Endothelial cell (in vitro differentiated cells): Measurements from ENCODE around the gene MYO5A. TPM values are rescaled to one million over a fixed set of nuclear protein-coding genes. Genes with fewer than 3 reads are reported as not detected.

Source experiments
- DNase-seq: peaks from one replicate; pipeline ENCODE4 v3.0.0; 2021; ENCODE audit warnings: low spot score
- H3K27ac Mint-ChIP-seq: one replicate; pipeline ENCODE4 v1.8.0; 2021; ENCODE audit warnings: mixed read lengths, inconsistent platforms; ENCODE audit not compliant: unreplicated experiment
- H3K27me3 Mint-ChIP-seq: one replicate; pipeline ENCODE4 v1.8.0; 2021; ENCODE audit warnings: mild to moderate bottlenecking, moderate library complexity, mixed read lengths, inconsistent platforms; ENCODE audit not compliant: unreplicated experiment
- H3K36me3 Mint-ChIP-seq: one replicate; pipeline ENCODE4 v1.8.0; 2021; ENCODE audit warnings: mild to moderate bottlenecking, low read depth, mixed read lengths, inconsistent platforms; ENCODE audit not compliant: unreplicated experiment
- H3K4me1 Mint-ChIP-seq: one replicate; pipeline ENCODE4 v1.8.0; 2021; ENCODE audit warnings: mild to moderate bottlenecking, mixed read lengths, inconsistent platforms; ENCODE audit not compliant: unreplicated experiment
- H3K4me3 Mint-ChIP-seq: one replicate; pipeline ENCODE4 v1.8.0; 2021; ENCODE audit warnings: mild to moderate bottlenecking, mixed read lengths, inconsistent platforms; ENCODE audit not compliant: unreplicated experiment
- H3K9me3 Mint-ChIP-seq: one replicate; pipeline ENCODE4 v1.8.0; 2021; ENCODE audit warnings: mixed read lengths, inconsistent platforms; ENCODE audit not compliant: unreplicated experiment
- CTCF ChIP-seq: fragments of 200-600 bp; sonication (generic); IDR thresholded peaks from one replicate; pipeline ENCODE4 v1.5.0; 2021; ENCODE audit warnings: antibody characterized with exemption; ENCODE audit not compliant: unreplicated experiment
- total RNA-seq: library from RNA; stranded (reverse); fragmentation: NEBNext Ultra II Directional; extraction: Animal tissue kit (Norgen Biotek cat#: 25700); gene quantifications from one replicate; pipeline ENCODE4 v1.2.1, GENCODE V29; 2021; ENCODE audit not compliant: unreplicated experiment

The MYO5A gene
- total RNA-seq, 1 donor from 2014 or later = 9.1 TPM

- H3K27me3 Mint-ChIP-seq = no peaks in the 10 kb centered on the region
- H3K27ac Mint-ChIP-seq = no peak overlapping the region
- H3K9me3 Mint-ChIP-seq = no peaks in the 10 kb centered on the region
- no peak for DNase-seq
- no peaks in the 10 kb centered on the region for H3K36me3 Mint-ChIP-seq
- H3K4me3 Mint-ChIP-seq = no peak overlapping the region
- H3K4me1 Mint-ChIP-seq = peaks cover 10% of the 10 kb centered on the region
- TF ChIP-seq CTCF = no peak
Observed at GRCh38 chr15:52308446-52309153, 220.1 kb downstream of the MYO5A start.

GRCh38 chr15:52307847-52308246 lies 220.8 kb downstream of the MYO5A start:
- DNase-seq = no peak
- Mint-ChIP-seq H3K4me1 (peaks cover 14% of the 10 kb centered on the region), H3K27ac (no peak overlapping the region), H3K4me3 (no peak overlapping the region), H3K9me3 (no peaks in the 10 kb centered on the region), H3K27me3 (no peaks in the 10 kb centered on the region), H3K36me3 (no peaks in the 10 kb centered on the region)
- TF ChIP-seq CTCF = no peak

- Mint-ChIP-seq H3K4me3 (no peak overlapping the region), H3K27me3 (no peaks in the 10 kb centered on the region), H3K4me1 (peaks cover 17% of the 10 kb centered on the region), H3K9me3 (no peaks in the 10 kb centered on the region), H3K27ac (no peak overlapping the region), H3K36me3 (no peaks in the 10 kb centered on the region)
- DNase-seq = no peak
- no peak for TF ChIP-seq CTCF
Observed at GRCh38 chr15:52306270-52306669, 222.4 kb downstream of the MYO5A start.

GRCh38 chr15:52303093-52303772 lies 225.4 kb downstream of the MYO5A start:
- Mint-ChIP-seq H3K27ac (no peak overlapping the region), H3K4me3 (no peak overlapping the region), H3K9me3 (no peaks in the 10 kb centered on the region), H3K4me1 (peaks cover 11% of the 10 kb centered on the region), H3K27me3 (no peaks in the 10 kb centered on the region), H3K36me3 (no peaks in the 10 kb centered on the region)
- DNase-seq = no peak
- TF ChIP-seq CTCF = no peak

GRCh38 chr15:52301265-52301847 lies 227.3 kb downstream of the MYO5A start:
- Mint-ChIP-seq H3K36me3 (no peaks in the 10 kb centered on the region), H3K4me3 (no peak overlapping the region), H3K27ac (no peak overlapping the region), H3K9me3 (no peaks in the 10 kb centered on the region), H3K4me1 (peaks cover 11% of the 10 kb centered on the region), H3K27me3 (peaks cover under 1% of the 10 kb centered on the region)
- TF ChIP-seq CTCF = no peak
- DNase-seq = no peak
